Erythroblast (primary cell): Measurements from ENCODE around the gene LMO1.

Source experiments
- GATA1 ChIP-seq: IDR thresholded peaks from 2 replicates; pipeline ENCODE4 v1.6.1; 2011; ENCODE audit warnings: low read depth, mild to moderate bottlenecking, control low read depth, low read length, moderate library complexity
- POLR2A ChIP-seq: IDR thresholded peaks from 2 replicates; pipeline ENCODE4 v1.6.1; 2011; ENCODE audit warnings: mild to moderate bottlenecking, low read length

DNA sequence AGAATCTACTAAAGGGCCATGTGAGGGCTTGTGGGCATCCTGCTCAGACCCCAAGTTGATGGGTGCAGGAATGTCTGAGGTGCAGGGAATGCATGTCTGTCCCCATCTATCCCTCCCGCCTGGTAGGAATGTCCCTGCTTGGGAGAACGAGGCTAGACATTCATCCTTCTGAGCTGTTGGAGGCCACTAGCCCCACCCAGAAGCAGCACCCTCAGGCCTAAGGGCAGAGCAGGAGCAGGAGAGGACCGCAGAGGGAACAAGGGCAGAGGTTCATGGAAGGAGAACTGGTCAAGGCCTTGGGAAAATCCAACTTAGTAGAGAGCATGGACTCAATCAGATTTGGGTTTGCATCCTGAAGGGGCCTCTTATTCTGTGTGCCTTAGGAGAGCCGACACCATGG, 22.1 kb upstream of the LMO1 start:
- no peak for TF ChIP-seq POLR2A
- no peak for TF ChIP-seq GATA1
